Activated T-cell treated with anti-CD3 and anti-CD28 coated beads, Interleukin-2, amount 50 U/mL, for 4 hours (primary cell): ENCODE data around the gene SACS. TPM values are rescaled to one million over a fixed set of nuclear protein-coding genes. Genes with fewer than 3 reads are reported as not detected.
"Not testable (repeated sequence)": the region's sequence is repeated elsewhere in the genome, so short reads cannot be mapped to it uniquely, and the experiment has no call there.

Source experiments
- ATAC-seq, 2 donors: fragments of 200-7000 bp; cut with Tn5 transposase; one replicate each; pipeline ENCODE4 v1.10.0; 2021
- DNase-seq: peaks from one replicate; pipeline ENCODE4 v3.0.0-alpha.2; 2020
- H3K27me3 Mint-ChIP-seq: one replicate; pipeline ENCODE4 v1.8.0; 2021; ENCODE audit warnings: low read depth, mixed read lengths
- H3K36me3 Mint-ChIP-seq: one replicate; pipeline ENCODE4 v1.8.0; 2022; ENCODE audit warnings: mixed read lengths; ENCODE audit not compliant: insufficient read depth
- H3K4me1 Mint-ChIP-seq: one replicate; pipeline ENCODE4 v1.8.0; 2021; ENCODE audit warnings: low read depth, mixed read lengths
- H3K4me3 Mint-ChIP-seq: one replicate; pipeline ENCODE4 v1.8.0; 2021; ENCODE audit warnings: mild to moderate bottlenecking, moderate library complexity, mixed read lengths
- H3K9me3 Mint-ChIP-seq: one replicate; pipeline ENCODE4 v1.8.0; 2021; ENCODE audit warnings: mixed read lengths
- total RNA-seq, 3 donors: library from RNA; stranded (reverse); gene quantifications; one replicate each; pipeline ENCODE4 v1.2.1, GENCODE V29; 2021

Gene SACS
- total RNA-seq, 3 donors from 2014 or later = 46.5 to 55.0 (median 51.5) TPM

- H3K9me3 Mint-ChIP-seq = no peaks in the 10 kb centered on the region
- DNase-seq (no peak), ATAC-seq (no peak)
- H3K36me3 Mint-ChIP-seq = no peaks in the 10 kb centered on the region
- no peaks in the 10 kb centered on the region for H3K4me1 Mint-ChIP-seq
- no peak overlapping the region for H3K4me3 Mint-ChIP-seq
- H3K27me3 Mint-ChIP-seq = no peaks in the 10 kb centered on the region
Observed at GRCh38 chr13:23443110-23443509, 9.6 kb upstream of the SACS start.

- Mint-ChIP-seq H3K9me3 (no peaks in the 10 kb centered on the region), H3K4me1 (no peaks in the 10 kb centered on the region), H3K36me3 (no peaks in the 10 kb centered on the region), H3K27me3 (no peaks in the 10 kb centered on the region), H3K4me3 (no peak overlapping the region)
- ATAC-seq = peak in 1 of 2 donors; percentile 27
- DNase-seq = no peak
Observed at GRCh38 chr13:23440821-23441618, 7.5 kb upstream of the SACS start.

GRCh38 chr13:23440324-23440723 lies 6.8 kb upstream of the SACS start:
- H3K4me1 Mint-ChIP-seq, H3K27me3 Mint-ChIP-seq, ATAC-seq, H3K36me3 Mint-ChIP-seq, H3K4me3 Mint-ChIP-seq, H3K9me3 Mint-ChIP-seq, DNase-seq: not testable (repeated sequence)

GRCh38 chr13:23437916-23438315 lies 4.4 kb upstream of the SACS start:
- Mint-ChIP-seq H3K9me3 (no peaks in the 10 kb centered on the region), H3K4me1 (peaks cover 1% of the 10 kb centered on the region), H3K27me3 (peaks cover 7% of the 10 kb centered on the region), H3K36me3 (no peaks in the 10 kb centered on the region), H3K4me3 (no peak overlapping the region)
- DNase-seq (no peak), ATAC-seq (no peak)

- Mint-ChIP-seq H3K9me3 (no peaks in the 10 kb centered on the region), H3K27me3 (peaks cover 13% of the 10 kb centered on the region), H3K4me3 (no peak overlapping the region), H3K4me1 (peaks cover 1% of the 10 kb centered on the region), H3K36me3 (no peaks in the 10 kb centered on the region)
- no peak for DNase-seq
- no peak for ATAC-seq
Observed at GRCh38 chr13:23436680-23437079, 3.2 kb upstream of the SACS start.

DNA sequence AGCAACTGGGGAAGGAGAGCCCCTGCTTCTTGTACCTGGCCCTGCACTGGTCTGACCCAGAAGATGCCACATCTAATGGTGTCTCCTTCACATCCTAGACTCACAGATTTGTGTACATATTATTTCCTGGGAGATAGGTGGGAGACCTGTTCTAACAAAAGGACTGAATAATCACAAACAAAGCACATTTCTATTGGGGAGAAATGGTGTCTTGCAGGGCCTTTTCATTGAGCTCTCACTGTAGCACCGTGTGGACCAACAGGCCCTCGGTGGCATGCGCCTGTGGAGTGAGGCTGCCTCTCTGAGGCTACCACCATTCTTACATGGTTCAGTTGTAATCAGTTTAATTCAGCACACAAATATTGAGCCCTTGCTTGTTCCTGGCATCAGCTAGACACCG lies 989 bp upstream of the SACS start:
- ATAC-seq = no peak
- no peaks in the 10 kb centered on the region for H3K36me3 Mint-ChIP-seq
- peaks cover 29% of the 10 kb centered on the region for H3K27me3 Mint-ChIP-seq
- no peak for DNase-seq
- peaks cover 1% of the 10 kb centered on the region for H3K4me1 Mint-ChIP-seq
- H3K4me3 Mint-ChIP-seq = no peak overlapping the region
- no peaks in the 10 kb centered on the region for H3K9me3 Mint-ChIP-seq

DNA sequence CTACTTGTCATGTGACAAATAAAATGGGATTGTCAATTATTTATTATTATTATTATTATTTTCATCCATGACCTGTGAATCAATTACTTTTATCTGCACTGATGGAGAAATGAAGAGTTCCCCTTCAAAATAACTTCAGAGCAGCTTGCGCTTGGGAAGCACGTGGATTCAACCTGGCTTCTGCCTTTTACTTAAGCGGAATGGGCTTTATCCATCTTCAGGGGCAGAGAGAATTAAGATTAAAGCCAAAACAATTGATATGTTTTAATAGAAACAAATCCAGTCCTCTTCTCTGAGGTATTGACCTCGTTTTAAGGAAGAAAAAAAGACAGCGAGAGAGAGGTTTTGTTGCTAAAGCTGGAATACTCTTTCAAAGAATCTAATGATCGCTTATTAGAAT lies 876 bp downstream of the SACS start:
- H3K4me1 Mint-ChIP-seq = peaks cover 1% of the 10 kb centered on the region
- H3K9me3 Mint-ChIP-seq = no peaks in the 10 kb centered on the region
- H3K36me3 Mint-ChIP-seq = no peaks in the 10 kb centered on the region
- peaks cover 31% of the 10 kb centered on the region for H3K27me3 Mint-ChIP-seq
- no peak for ATAC-seq
- H3K4me3 Mint-ChIP-seq = no peak overlapping the region
- no peak for DNase-seq

GRCh38 chr13:23430664-23431063 lies 2.8 kb downstream of the SACS start:
- Mint-ChIP-seq H3K4me1 (peaks cover 1% of the 10 kb centered on the region), H3K27me3 (peaks cover 31% of the 10 kb centered on the region), H3K36me3 (no peaks in the 10 kb centered on the region), H3K9me3 (no peaks in the 10 kb centered on the region), H3K4me3 (no peak overlapping the region)
- no peak for DNase-seq
- no peak for ATAC-seq

DNA sequence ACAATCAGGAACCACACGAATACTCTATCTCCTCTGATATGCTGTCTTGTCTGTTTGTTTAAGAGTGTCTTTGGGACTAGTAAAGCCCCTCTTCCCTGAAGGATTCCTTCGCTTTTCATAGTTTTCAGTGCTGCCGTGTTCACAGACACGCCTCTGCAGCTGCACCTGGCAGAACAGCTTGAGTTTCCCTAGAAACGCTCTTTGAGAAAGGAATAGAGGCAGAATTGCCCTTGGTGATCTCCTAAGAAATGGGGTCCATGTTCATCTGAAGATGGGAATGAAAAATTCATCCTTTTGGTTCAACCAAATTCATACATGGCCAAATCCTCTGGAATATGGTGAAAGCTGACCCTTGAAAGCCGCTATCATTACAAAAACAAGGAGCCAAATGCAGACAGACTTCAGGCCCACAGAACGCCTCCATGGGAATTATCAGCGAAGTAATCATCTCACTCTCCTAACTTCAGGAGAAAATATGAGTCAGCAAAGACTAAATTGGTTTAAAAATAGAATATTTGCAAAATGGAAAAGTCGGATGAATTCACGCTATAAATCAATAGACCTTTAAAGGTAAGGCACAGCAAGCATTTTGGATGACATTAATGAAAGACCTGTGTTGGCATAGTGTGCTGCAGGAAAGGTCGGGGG lies 5.5 kb downstream of the SACS start:
- no peak for ATAC-seq
- DNase-seq = no peak
- peaks cover 24% of the 10 kb centered on the region for H3K27me3 Mint-ChIP-seq
- H3K9me3 Mint-ChIP-seq = no peaks in the 10 kb centered on the region
- H3K4me3 Mint-ChIP-seq = no peak overlapping the region
- H3K36me3 Mint-ChIP-seq = no peaks in the 10 kb centered on the region
- peaks cover under 1% of the 10 kb centered on the region for H3K4me1 Mint-ChIP-seq

- Mint-ChIP-seq H3K4me1 (no peaks in the 10 kb centered on the region), H3K36me3 (no peaks in the 10 kb centered on the region), H3K4me3 (no peak overlapping the region), H3K9me3 (no peaks in the 10 kb centered on the region), H3K27me3 (peaks cover 24% of the 10 kb centered on the region)
- ATAC-seq (no peak), DNase-seq (no peak)
Observed at GRCh38 chr13:23427342-23427843, 6.1 kb downstream of the SACS start.

DNA sequence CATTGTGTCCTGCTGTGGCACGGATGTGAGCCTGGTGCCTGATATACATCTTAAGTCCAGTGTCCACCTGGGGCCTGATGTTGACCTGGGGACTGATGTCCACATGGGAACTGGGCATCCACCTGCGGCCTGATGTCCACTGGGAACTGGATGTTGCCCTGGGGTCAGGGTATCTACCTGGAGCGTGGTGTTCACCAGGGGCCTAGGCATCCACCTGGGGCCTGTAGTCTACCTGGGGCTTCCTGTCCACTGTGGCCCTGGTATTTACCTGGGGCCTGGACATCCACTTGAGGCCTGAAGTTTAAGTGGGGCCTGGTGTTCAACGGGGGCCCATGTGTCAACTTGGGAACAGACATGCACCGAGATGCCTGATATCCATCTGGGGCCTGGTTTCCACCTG lies 11.9 kb downstream of the SACS start:
- ATAC-seq (no peak), DNase-seq (no peak)
- no peaks in the 10 kb centered on the region for H3K9me3 Mint-ChIP-seq
- H3K27me3 Mint-ChIP-seq = no peaks in the 10 kb centered on the region
- no peaks in the 10 kb centered on the region for H3K36me3 Mint-ChIP-seq
- no peaks in the 10 kb centered on the region for H3K4me1 Mint-ChIP-seq
- no peak overlapping the region for H3K4me3 Mint-ChIP-seq

- Mint-ChIP-seq H3K4me1 (no peaks in the 10 kb centered on the region), H3K4me3 (no peak overlapping the region), H3K27me3 (no peaks in the 10 kb centered on the region), H3K9me3 (no peaks in the 10 kb centered on the region), H3K36me3 (no peaks in the 10 kb centered on the region)
- no peak for ATAC-seq
- no peak for DNase-seq
Observed at GRCh38 chr13:23418776-23419683, 14.5 kb downstream of the SACS start.

GRCh38 chr13:23414682-23415081 lies 18.8 kb downstream of the SACS start:
- no peak for DNase-seq
- Mint-ChIP-seq H3K9me3 (no peaks in the 10 kb centered on the region), H3K27me3 (peaks cover 15% of the 10 kb centered on the region), H3K4me3 (no peak overlapping the region), H3K36me3 (no peaks in the 10 kb centered on the region), H3K4me1 (no peaks in the 10 kb centered on the region)
- no peak for ATAC-seq

GRCh38 chr13:23411706-23412105 lies 21.8 kb downstream of the SACS start:
- Mint-ChIP-seq H3K27me3 (peaks cover 15% of the 10 kb centered on the region), H3K9me3 (no peaks in the 10 kb centered on the region), H3K4me1 (no peaks in the 10 kb centered on the region), H3K4me3 (no peak overlapping the region), H3K36me3 (no peaks in the 10 kb centered on the region)
- no peak for DNase-seq
- no peak for ATAC-seq
